ENCODE results near the gene CETP. TPM values are rescaled to one million over a fixed set of nuclear protein-coding genes. Genes with fewer than 3 reads are reported as not detected.

Gene CETP
- polyA plus RNA-seq, 4 donors: 0.34 to 1.6 (median 1.6) TPM; not detected in 1

DNA sequence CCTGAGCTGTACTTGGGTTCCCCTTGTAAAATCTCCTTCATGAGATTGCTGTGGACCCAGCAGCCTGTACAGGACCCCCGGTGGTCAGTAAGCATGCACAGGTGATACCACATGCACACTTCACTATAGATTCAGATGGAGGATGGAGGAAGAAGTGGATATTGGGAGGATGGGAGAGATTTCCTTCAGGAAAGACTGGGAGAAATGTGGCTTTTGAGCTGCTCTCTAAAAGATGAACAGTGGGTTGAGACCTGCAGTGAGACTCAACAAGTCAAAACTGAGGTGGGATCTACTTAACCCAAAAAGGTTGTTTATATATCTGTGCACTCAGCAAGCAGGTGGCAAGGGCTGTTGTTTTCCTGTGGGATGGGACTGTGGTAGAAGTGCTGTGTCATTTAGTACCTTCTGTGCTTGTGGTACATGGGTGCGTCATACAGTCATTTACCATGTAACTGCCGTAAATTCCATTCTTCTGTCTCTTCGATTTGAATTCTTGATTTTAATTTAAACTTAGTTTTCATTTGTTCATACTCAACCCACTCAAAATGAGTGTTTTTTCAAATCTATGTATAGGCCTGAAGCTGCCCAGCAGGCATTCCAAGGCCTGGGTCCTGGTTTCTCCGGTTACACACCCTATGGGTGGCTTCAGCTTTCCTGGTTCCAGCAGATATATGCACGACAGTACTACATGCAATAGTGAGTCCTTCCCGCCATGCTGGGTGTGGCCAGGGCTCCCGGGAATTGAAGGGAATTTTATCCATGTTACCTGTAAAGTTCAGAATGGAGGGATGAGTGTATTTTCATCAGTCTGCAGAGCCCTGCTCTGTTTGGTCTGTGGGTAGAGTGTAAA lies 22.9 kb upstream of the CETP start:
- no peak for DNase-seq
- H3K36me3 ChIP-seq (ENCODE audit: control insufficient read depth in 3 of 3, insufficient read depth in 2 of 3, low read depth in 1 of 3, low read length in 3 of 3): peaks cover 32 to 50% (median 38%) of the 10 kb centered on the region in 3 donors
- no peak overlapping the region for H3K4me3 ChIP-seq (ENCODE audit: low read depth in 1 of 3, low read length in 3 of 3)
- peak overlapping the region in 2 of 3 donors; percentile 41 to 73 for H3K27ac ChIP-seq (ENCODE audit: low read depth in 1 of 3, low read length in 2 of 3)
- peaks cover 0 to 5% (median 0%) of the 10 kb centered on the region in 3 donors for H3K4me1 ChIP-seq (ENCODE audit: control insufficient read depth in 3 of 3, insufficient read depth in 2 of 3, low read depth in 1 of 3, low read length in 2 of 3)
- no peak for FAIRE-seq
- 63 to 73% (median 71%) methylated on average over 8 of the region's 8 CpGs for WGBS, 3 donors
- no peaks in the 10 kb centered on the region for H3K9me3 ChIP-seq (ENCODE audit: control insufficient read depth in 2 of 2, insufficient read depth in 1 of 2, low read depth in 1 of 2, low read length in 1 of 2)
- no peaks in the 10 kb centered on the region for H3K27me3 ChIP-seq (ENCODE audit: control insufficient read depth in 3 of 3, insufficient read depth in 3 of 3, low read length in 3 of 3)

DNA sequence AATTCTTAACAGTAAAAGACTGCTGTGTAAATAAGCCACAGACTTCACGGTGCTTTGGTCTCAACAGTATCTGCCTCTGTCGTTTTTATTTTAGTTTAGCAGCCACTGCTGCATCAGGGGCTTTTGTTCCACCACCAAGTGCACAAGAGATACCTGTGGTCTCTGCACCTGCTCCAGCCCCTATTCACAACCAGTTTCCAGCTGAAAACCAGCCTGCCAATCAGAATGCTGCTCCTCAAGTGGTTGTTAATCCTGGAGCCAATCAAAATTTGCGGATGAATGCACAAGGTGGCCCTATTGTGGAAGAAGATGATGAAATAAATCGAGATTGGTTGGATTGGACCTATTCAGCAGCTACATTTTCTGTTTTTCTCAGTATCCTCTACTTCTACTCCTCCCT lies 21.9 kb upstream of the CETP start:
- Histone ChIP-seq H3K4me1 (ENCODE audit: control insufficient read depth in 3 of 3, insufficient read depth in 2 of 3, low read depth in 1 of 3, low read length in 2 of 3) (no peaks in the 10 kb centered on the region), H3K27me3 (ENCODE audit: control insufficient read depth in 3 of 3, insufficient read depth in 3 of 3, low read length in 3 of 3) (no peaks in the 10 kb centered on the region), H3K27ac (ENCODE audit: low read depth in 1 of 3, low read length in 2 of 3) (peak overlapping the region in 2 of 3 donors; percentile 3 to 27), H3K9me3 (ENCODE audit: control insufficient read depth in 2 of 2, insufficient read depth in 1 of 2, low read depth in 1 of 2, low read length in 1 of 2) (no peaks in the 10 kb centered on the region), H3K36me3 (ENCODE audit: control insufficient read depth in 3 of 3, insufficient read depth in 2 of 3, low read depth in 1 of 3, low read length in 3 of 3) (peaks cover 33 to 56% (median 40%) of the 10 kb centered on the region in 3 donors), H3K4me3 (ENCODE audit: low read depth in 1 of 3, low read length in 3 of 3) (no peak overlapping the region)
- WGBS, 3 donors: 57 to 77% (median 70%) methylated on average over 4 of the region's 4 CpGs
- FAIRE-seq: no peak
- no peak for DNase-seq

DNA sequence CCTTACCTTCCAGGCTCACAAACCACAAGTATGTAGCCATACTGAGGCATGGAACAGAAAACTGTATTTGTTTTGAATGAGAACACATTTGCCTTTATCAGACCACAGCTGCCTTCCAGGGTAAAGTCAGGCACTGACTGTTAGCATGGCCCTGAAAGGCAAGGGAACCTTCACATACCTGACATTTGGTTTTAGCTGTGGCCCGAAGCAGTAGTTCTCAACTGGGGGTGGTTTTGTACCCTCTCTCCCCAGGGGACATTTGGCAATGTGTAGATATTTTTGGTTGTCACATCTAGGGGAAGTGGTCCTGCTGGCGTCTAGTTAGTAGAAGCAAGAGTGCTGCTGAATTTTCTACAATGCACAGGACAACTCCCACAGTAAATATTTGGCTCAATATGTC lies 20.7 kb upstream of the CETP start:
- FAIRE-seq (no peak), DNase-seq (no peak)
- WGBS, 3 donors: 66 to 94% (median 75%) methylated on average over 2 of the region's 2 CpGs
- H3K27ac ChIP-seq (ENCODE audit: low read depth in 1 of 3, low read length in 2 of 3): peak overlapping the region in 1 of 3 donors; percentile 9
- H3K9me3 ChIP-seq (ENCODE audit: control insufficient read depth in 2 of 2, insufficient read depth in 1 of 2, low read depth in 1 of 2, low read length in 1 of 2): no peaks in the 10 kb centered on the region
- H3K27me3 ChIP-seq (ENCODE audit: control insufficient read depth in 3 of 3, insufficient read depth in 3 of 3, low read length in 3 of 3): no peaks in the 10 kb centered on the region
- no peaks in the 10 kb centered on the region for H3K4me1 ChIP-seq (ENCODE audit: control insufficient read depth in 3 of 3, insufficient read depth in 2 of 3, low read depth in 1 of 3, low read length in 2 of 3)
- peaks cover 38 to 62% (median 41%) of the 10 kb centered on the region in 3 donors for H3K36me3 ChIP-seq (ENCODE audit: control insufficient read depth in 3 of 3, insufficient read depth in 2 of 3, low read depth in 1 of 3, low read length in 3 of 3)
- no peak overlapping the region for H3K4me3 ChIP-seq (ENCODE audit: low read depth in 1 of 3, low read length in 3 of 3)

DNA sequence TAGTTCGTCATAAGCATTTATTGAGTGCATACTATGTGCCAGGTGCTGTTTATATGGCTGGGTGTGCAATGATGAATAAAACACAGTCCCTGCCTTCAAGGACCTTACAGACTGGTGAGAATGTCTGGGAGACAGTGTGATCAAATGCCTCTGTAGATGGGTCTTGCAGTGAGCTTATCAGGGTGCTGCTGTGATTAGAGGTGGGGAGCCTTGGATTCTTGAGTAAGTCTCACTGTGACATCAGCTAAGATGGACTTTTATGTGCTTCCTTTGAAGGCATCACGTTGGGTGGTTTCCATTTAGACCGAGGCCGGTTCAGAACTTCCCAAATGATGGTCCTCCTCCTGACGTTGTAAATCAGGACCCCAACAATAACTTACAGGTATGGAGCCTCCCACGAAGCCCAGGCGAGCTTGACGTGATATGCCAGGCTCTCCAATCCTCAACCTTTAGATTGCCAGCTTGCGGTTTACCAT lies 19.9 kb upstream of the CETP start:
- no peak for DNase-seq
- Histone ChIP-seq H3K27me3 (ENCODE audit: control insufficient read depth in 3 of 3, insufficient read depth in 3 of 3, low read length in 3 of 3) (no peaks in the 10 kb centered on the region), H3K4me3 (ENCODE audit: low read depth in 1 of 3, low read length in 3 of 3) (no peak overlapping the region), H3K27ac (ENCODE audit: low read depth in 1 of 3, low read length in 2 of 3) (no peak overlapping the region), H3K36me3 (ENCODE audit: control insufficient read depth in 3 of 3, insufficient read depth in 2 of 3, low read depth in 1 of 3, low read length in 3 of 3) (peaks cover 36 to 65% (median 37%) of the 10 kb centered on the region in 3 donors), H3K9me3 (ENCODE audit: control insufficient read depth in 2 of 2, insufficient read depth in 1 of 2, low read depth in 1 of 2, low read length in 1 of 2) (no peaks in the 10 kb centered on the region), H3K4me1 (ENCODE audit: control insufficient read depth in 3 of 3, insufficient read depth in 2 of 3, low read depth in 1 of 3, low read length in 2 of 3) (no peaks in the 10 kb centered on the region)
- 74 to 89% (median 78%) methylated on average over 9 of the region's 9 CpGs for WGBS, 3 donors
- no peak for FAIRE-seq

DNA sequence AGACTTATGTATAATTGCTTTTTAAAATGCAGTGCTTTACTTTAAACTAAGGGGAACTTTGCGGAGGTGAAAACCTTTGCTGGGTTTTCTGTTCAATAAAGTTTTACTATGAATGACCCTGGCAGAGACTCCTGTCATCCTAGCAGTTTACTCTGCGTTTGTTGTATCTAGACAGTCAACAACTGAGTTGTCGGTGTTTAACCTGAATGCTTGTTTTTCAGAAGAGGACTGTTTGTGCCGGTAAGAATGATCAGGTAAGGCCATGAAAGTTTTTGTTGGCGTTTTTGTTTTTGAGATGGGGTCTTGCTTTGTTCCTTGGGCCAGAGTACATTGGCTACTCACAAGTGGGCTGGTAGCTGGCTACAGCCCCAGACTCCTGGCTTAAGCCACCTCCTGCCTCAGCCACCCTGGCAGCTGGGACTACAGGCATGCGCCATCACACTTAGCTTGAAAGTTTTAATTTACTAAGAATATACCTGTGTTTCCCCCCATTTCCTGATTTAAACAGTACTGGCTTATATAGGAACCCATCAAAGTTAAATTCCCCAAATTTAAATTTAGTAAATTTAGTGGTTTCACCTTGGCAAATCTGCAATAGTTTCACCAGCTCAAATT lies 17.9 kb upstream of the CETP start:
- WGBS, 3 donors: 75 to 94% (median 79%) methylated on average over 6 of the region's 6 CpGs
- Histone ChIP-seq H3K27ac (ENCODE audit: low read depth in 1 of 3, low read length in 2 of 3) (no peak overlapping the region), H3K9me3 (ENCODE audit: control insufficient read depth in 2 of 2, insufficient read depth in 1 of 2, low read depth in 1 of 2, low read length in 1 of 2) (no peaks in the 10 kb centered on the region), H3K27me3 (ENCODE audit: control insufficient read depth in 3 of 3, insufficient read depth in 3 of 3, low read length in 3 of 3) (no peaks in the 10 kb centered on the region), H3K4me3 (ENCODE audit: low read depth in 1 of 3, low read length in 3 of 3) (no peak overlapping the region), H3K36me3 (ENCODE audit: control insufficient read depth in 3 of 3, insufficient read depth in 2 of 3, low read depth in 1 of 3, low read length in 3 of 3) (peaks cover 30 to 58% (median 30%) of the 10 kb centered on the region in 3 donors), H3K4me1 (ENCODE audit: control insufficient read depth in 3 of 3, insufficient read depth in 2 of 3, low read depth in 1 of 3, low read length in 2 of 3) (no peaks in the 10 kb centered on the region)
- DNase-seq: no peak
- FAIRE-seq: no peak

DNA sequence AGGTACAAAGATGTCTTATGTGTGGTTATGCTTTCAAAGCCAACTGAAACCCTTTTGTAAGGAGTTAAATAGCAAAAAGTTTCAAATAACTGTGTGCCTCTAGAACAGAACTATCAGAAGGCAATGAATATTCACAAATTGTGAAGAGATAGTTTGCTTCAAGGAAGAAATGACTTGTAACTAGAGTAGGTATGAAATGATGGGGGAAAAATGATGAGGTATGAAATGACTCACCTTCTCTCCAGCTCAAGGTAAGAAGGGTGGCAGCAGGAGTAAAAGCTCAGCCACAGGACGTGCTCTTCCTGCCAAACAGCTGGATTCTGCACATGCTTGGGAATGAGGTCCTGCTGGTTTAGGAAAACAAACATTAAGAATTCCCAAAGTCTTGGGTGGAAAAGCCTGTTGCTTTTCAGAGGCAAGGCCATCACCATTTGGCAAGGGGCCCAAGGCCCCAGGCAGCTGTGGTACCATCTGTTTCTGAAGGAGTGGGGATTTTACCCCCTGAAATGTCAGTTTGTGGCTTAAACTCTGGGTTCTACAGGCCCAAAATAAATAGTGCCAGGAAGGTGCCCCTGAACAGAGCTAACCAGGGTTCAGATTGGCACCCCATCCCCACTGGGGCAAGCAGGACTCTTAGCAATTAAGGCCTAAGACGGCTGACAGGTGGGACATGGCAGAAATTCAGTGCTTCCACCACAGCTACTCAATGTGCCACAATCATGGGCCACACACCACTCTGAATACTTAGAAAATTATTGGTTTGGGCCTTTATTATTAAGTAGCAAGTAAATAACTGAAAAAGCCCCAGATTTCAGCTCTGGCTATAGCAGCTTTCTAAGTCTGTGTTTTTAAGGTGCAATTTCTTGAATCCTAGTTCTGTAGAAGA lies 16.6 kb upstream of the CETP start:
- no peaks in the 10 kb centered on the region for H3K4me1 ChIP-seq (ENCODE audit: control insufficient read depth in 3 of 3, insufficient read depth in 2 of 3, low read depth in 1 of 3, low read length in 2 of 3)
- no peak overlapping the region for H3K4me3 ChIP-seq (ENCODE audit: low read depth in 1 of 3, low read length in 3 of 3)
- no peak for FAIRE-seq
- no peaks in the 10 kb centered on the region for H3K9me3 ChIP-seq (ENCODE audit: control insufficient read depth in 2 of 2, insufficient read depth in 1 of 2, low read depth in 1 of 2, low read length in 1 of 2)
- no peak for DNase-seq
- no peak overlapping the region for H3K27ac ChIP-seq (ENCODE audit: low read depth in 1 of 3, low read length in 2 of 3)
- peaks cover 21 to 49% (median 24%) of the 10 kb centered on the region in 3 donors for H3K36me3 ChIP-seq (ENCODE audit: control insufficient read depth in 3 of 3, insufficient read depth in 2 of 3, low read depth in 1 of 3, low read length in 3 of 3)
- WGBS, 3 donors: 50 to 56% (median 51%) methylated on average over 2 of the region's 2 CpGs
- no peaks in the 10 kb centered on the region for H3K27me3 ChIP-seq (ENCODE audit: control insufficient read depth in 3 of 3, insufficient read depth in 3 of 3, low read length in 3 of 3)

DNA sequence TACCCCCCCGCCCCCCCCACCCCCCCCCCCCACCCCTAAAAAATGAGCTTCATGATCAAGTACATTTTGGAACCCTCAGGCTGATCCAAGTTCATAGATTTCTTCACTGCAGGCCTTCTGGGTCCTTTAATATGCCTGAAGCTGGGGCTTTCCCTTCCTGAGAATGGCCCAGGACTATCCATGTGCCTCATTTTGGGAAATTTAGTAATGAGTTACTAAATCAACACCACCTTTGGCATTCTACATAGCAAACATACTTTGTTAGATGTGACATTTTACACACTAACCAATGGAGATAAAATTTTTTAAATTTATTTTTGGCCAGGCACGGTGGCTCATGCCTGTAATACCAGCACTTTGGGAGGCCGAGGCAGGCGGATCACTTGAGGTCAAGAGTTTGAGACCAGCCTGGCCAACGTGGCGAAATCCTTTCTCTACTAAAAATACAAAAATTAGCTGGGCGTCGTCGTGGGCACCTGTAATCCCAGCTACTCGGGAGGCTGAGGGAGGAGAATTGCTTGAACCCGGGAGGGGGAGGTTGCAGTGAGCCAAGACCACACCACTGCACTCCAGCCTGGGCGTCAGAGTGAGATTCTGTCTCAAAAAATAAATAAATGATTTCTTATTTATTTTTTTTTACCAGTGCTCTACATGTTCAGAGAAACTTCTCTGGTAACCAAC lies 15.8 kb upstream of the CETP start:
- Histone ChIP-seq H3K4me1 (ENCODE audit: control insufficient read depth in 3 of 3, insufficient read depth in 2 of 3, low read depth in 1 of 3, low read length in 2 of 3) (no peaks in the 10 kb centered on the region), H3K4me3 (ENCODE audit: low read depth in 1 of 3, low read length in 3 of 3) (no peak overlapping the region), H3K9me3 (ENCODE audit: control insufficient read depth in 2 of 2, insufficient read depth in 1 of 2, low read depth in 1 of 2, low read length in 1 of 2) (no peaks in the 10 kb centered on the region), H3K27ac (ENCODE audit: low read depth in 1 of 3, low read length in 2 of 3) (no peak overlapping the region), H3K36me3 (ENCODE audit: control insufficient read depth in 3 of 3, insufficient read depth in 2 of 3, low read depth in 1 of 3, low read length in 3 of 3) (peaks cover 19 to 42% (median 22%) of the 10 kb centered on the region in 3 donors), H3K27me3 (ENCODE audit: control insufficient read depth in 3 of 3, insufficient read depth in 3 of 3, low read length in 3 of 3) (no peaks in the 10 kb centered on the region)
- FAIRE-seq (no peak), DNase-seq (no peak)
- 83% methylated on average over 12 of the region's 12 CpGs for WGBS, 3 donors

All from small intestine (tissue), 7 donors.